ENCODE results near the gene EXOC3.

- TF ChIP-seq CTCF (IDR thresholded peaks at IDR 0.05) (no peak), POLR2A (IDR thresholded peaks at IDR 0.05) (no peak)
These were observed 25.4 kb upstream of the EXOC3 start for GRCh38 chr5:417301-418161.
